GM18507 (cell line): ENCODE data around the gene FKBP7.

Experiments used
- DNase-seq: peaks from one replicate; pipeline ENCODE4 v3.0.0; 2011; ENCODE audit warnings: low read depth; ENCODE audit not compliant: insufficient read length; ENCODE audit errors: extremely low spot score
- FAIRE-seq: peaks from 2 replicates; lab custom pipeline; 2011; peaks lifted over from hg19 to GRCh38; lab: Jason Lieb, UNC

Gene FKBP7

DNA sequence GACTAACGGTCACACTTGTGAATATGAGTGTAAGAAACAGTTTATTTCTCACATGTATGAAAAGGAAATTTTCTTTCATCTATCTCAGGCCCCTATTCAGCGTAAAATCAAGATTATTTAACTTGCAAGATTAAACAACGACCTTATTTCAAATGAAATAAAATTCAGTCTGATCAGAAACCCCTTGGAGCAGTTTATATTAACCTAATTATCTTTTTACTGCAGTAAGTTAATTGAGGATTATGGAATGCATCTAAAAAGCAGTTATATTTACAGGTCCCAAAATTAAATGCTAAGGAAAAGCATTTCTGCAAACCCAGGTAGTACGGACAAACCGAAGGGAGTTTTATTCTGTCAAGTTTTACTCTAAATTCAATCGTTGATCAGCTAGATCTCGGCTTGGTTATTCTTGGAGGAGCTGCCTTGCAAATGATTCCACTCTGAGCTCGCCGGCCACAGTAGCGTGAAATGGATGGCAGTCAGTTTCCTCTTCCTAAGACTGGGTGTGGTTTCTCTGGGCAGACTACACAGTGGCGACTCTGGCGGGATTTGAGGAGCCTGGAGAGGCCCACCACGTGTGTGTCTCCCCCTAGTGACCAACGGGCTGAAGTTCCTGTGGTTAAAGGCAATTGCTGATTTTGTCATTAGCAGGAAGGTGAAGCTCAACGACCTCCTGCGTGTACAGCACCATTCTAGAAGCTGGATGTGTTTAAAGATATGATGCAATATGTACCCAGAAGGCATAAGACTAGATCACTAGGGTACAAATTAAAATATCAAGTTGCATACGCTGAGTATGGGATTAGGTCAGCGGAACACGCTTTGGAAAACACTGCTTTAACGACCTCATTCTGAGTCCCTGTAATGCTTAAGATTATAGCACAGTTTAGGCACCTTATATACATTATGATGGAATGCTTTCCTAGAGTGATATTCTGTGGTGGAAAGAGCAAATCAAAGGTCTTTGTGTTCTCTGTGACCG is 63.8 kb downstream of the FKBP7 start:
- DNase-seq = peak; percentile 60
- peak; percentile 98 for FAIRE-seq
